Nephron progenitor cell (in vitro differentiated cells): ENCODE results near the gene PRPF18.

Experiments used
- DNase-seq: peaks from one replicate; pipeline ENCODE4 v3.0.0; 2021
- H3K27ac Mint-ChIP-seq: 2 replicates; pipeline ENCODE4 v1.8.0; 2021; ENCODE audit warnings: mild to moderate bottlenecking, moderate library complexity, mixed read lengths
- H3K27me3 Mint-ChIP-seq: 2 replicates; pipeline ENCODE4 v1.8.0; 2021; ENCODE audit warnings: mild to moderate bottlenecking, low read depth, mixed read lengths; ENCODE audit not compliant: poor library complexity
- H3K36me3 Mint-ChIP-seq: 2 replicates; pipeline ENCODE4 v1.8.0; 2021; ENCODE audit warnings: low read depth, mixed read lengths
- H3K4me1 Mint-ChIP-seq: 2 replicates; pipeline ENCODE4 v1.8.0; 2021; ENCODE audit warnings: mixed read lengths
- H3K4me3 Mint-ChIP-seq: 2 replicates; pipeline ENCODE4 v1.8.0; 2021; ENCODE audit warnings: mild to moderate bottlenecking, moderate library complexity, mixed read lengths
- H3K9me3 Mint-ChIP-seq: 2 replicates; pipeline ENCODE4 v1.8.0; 2021; ENCODE audit warnings: mild to moderate bottlenecking, moderate library complexity, mixed read lengths
- TF ChIP-seq, protein P1 (sequence below): fragments of 200-600 bp; sonication (generic); IDR thresholded peaks from 2 replicates; pipeline ENCODE4 v1.5.0; 2021; ENCODE audit warnings: antibody characterized with exemption

The PRPF18 gene

DNA sequence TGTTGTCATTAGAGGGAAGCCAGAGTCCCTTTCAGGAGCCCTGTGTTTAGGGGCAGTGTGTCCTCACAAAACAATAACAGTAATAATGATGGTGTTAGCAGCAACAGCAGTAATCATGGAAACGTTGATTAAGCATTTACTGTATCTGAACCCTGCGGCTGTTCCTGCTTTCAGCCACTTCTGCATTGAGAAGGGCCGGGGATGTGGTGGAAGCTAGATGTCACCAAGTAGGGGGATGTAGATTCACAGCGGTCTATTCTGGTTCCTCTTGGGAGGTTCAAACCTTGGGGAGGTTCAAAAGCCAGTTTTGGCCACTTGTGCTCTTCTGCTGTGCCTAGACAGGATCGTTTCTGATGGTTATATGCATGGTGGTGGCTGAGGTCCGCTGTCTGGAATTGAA, 44.8 kb downstream of the PRPF18 start:
- Mint-ChIP-seq H3K27me3 (peaks cover 3% of the 10 kb centered on the region), H3K36me3 (peaks cover 33% of the 10 kb centered on the region), H3K4me3 (no peak overlapping the region), H3K9me3 (no peaks in the 10 kb centered on the region), H3K27ac (no peak overlapping the region), H3K4me1 (peaks cover 32% of the 10 kb centered on the region)
- DNase-seq = no peak
- TF ChIP-seq, protein P1, sequence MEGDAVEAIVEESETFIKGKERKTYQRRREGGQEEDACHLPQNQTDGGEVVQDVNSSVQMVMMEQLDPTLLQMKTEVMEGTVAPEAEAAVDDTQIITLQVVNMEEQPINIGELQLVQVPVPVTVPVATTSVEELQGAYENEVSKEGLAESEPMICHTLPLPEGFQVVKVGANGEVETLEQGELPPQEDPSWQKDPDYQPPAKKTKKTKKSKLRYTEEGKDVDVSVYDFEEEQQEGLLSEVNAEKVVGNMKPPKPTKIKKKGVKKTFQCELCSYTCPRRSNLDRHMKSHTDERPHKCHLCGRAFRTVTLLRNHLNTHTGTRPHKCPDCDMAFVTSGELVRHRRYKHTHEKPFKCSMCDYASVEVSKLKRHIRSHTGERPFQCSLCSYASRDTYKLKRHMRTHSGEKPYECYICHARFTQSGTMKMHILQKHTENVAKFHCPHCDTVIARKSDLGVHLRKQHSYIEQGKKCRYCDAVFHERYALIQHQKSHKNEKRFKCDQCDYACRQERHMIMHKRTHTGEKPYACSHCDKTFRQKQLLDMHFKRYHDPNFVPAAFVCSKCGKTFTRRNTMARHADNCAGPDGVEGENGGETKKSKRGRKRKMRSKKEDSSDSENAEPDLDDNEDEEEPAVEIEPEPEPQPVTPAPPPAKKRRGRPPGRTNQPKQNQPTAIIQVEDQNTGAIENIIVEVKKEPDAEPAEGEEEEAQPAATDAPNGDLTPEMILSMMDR = no peak

DNA sequence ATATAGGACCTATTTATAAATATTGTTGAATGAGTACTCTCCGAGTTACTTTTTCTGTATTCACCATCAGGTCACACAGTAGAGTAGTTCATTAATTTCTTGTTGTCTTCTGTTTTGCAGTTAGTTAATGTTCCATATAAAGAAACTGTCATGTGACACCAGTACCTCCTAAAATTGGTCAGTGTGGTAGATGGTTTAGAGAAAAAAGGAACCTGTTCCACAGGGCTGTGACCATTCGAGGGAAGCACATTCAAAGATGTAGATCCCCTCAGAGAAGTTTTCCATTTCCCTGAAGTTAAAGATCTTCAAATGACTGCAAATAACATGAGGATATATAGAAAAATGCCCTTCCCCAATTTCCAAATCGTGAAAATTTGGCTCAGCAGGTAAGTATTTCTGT, 45.7 kb downstream of the PRPF18 start:
- TF ChIP-seq, protein P1 = no peak
- no peak for DNase-seq
- H3K9me3 Mint-ChIP-seq = no peaks in the 10 kb centered on the region
- no peak overlapping the region for H3K4me3 Mint-ChIP-seq
- H3K36me3 Mint-ChIP-seq = peaks cover 33% of the 10 kb centered on the region
- peaks cover 32% of the 10 kb centered on the region for H3K4me1 Mint-ChIP-seq
- H3K27me3 Mint-ChIP-seq = peaks cover 3% of the 10 kb centered on the region
- no peak overlapping the region for H3K27ac Mint-ChIP-seq

DNA sequence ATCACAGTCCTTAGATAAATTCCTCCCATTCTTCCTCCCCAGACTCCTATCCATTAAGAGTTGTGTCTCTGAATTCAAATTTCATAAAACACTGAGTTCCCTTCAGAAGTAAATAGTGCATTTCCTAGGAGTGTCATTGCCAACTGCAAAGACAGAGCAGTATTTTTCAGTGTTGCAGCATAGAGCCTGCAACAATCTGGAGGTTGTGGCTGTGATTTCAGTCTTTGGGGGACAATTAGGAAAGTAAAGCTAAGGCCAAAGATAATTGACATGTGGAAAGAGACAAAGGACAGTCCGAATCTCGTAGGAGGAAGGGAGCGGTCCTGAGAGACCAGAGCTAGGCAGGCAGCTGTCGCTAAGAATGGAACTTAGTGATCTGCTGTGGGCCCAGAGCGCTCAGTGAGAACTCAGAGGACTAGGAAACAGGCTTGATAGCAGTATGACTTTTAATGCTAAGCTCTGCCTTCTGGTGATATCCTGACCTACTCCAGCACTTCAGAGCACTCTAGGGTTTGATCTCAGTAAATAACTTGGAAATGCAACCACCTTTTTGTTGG, 46.2 kb downstream of the PRPF18 start:
- no peak for DNase-seq
- Mint-ChIP-seq H3K4me3 (no peak overlapping the region), H3K27ac (peak overlapping the region; percentile 0), H3K36me3 (peaks cover 38% of the 10 kb centered on the region), H3K4me1 (peaks cover 32% of the 10 kb centered on the region), H3K27me3 (peaks cover 3% of the 10 kb centered on the region), H3K9me3 (no peaks in the 10 kb centered on the region)
- TF ChIP-seq, protein P1 = no peak

DNA sequence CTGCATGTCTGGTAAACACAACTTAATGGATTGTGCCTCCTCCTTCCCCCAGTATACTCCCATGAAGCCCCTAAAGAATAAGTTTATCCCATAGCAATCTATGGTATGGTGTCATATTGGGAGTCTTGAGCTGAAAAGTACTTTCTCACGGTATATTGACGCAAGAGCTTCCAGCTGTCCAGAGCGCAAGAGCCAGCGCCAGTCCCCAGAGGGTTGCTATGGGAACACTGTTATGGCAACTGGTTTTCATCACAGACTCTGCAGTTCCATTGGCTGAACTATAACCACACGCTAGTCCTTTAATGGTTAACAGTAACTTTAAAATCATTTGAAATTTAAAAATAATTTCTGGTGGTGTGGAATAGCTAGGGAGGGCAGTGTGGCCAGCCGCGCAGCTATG, 46.9 kb downstream of the PRPF18 start:
- TF ChIP-seq, protein P1 = no peak
- Mint-ChIP-seq H3K9me3 (no peaks in the 10 kb centered on the region), H3K4me3 (no peak overlapping the region), H3K4me1 (peaks cover 29% of the 10 kb centered on the region), H3K27ac (peak overlapping the region; percentile 70), H3K36me3 (peaks cover 46% of the 10 kb centered on the region), H3K27me3 (peaks cover 3% of the 10 kb centered on the region)
- no peak for DNase-seq

DNA sequence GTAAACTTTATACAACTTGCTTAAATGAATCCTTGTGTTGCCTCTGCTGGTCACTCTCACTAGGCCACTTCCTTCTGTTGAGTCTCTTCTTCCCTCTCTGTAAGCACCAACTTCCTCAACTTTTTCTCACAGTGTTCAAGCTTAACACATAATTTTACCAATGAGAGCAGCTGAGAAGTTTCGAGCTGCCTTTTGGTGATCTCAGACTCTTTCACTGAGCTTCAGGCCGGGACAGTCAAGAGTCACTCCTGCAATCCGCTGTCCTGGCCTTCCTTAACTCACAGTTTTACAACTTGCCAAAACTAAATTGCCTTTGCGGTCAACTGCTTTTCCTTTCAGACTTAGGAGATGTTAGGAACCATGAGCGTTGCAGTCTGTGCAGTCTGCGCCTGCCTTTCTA, 47.4 kb downstream of the PRPF18 start:
- peak overlapping the region; percentile 39 for H3K4me3 Mint-ChIP-seq
- H3K27ac Mint-ChIP-seq = peak overlapping the region; percentile 98
- H3K4me1 Mint-ChIP-seq = peaks cover 24% of the 10 kb centered on the region
- TF ChIP-seq, protein P1 = no peak
- peaks cover 50% of the 10 kb centered on the region for H3K36me3 Mint-ChIP-seq
- H3K9me3 Mint-ChIP-seq = no peaks in the 10 kb centered on the region
- H3K27me3 Mint-ChIP-seq = peaks cover 3% of the 10 kb centered on the region
- DNase-seq = no peak

DNA sequence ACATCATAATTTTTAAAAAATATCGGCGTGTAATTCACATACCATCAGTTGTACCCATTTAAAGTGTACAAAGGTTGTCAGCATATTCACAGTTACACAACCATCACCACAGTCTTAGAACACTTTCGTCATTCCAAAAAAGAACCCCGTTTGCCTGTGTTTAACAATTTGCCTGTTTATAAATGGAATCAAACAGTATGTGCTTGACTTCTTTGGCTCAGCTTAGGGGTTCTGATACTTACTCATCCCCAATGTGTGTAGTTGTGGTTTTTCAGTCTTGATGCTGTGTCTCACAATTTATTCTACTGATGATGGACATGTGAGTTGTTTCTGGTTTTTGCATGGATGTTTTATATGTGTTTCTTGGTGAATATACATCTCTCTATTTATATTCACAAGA, 50.0 kb downstream of the PRPF18 start:
- TF ChIP-seq, protein P1 = no peak
- H3K36me3 Mint-ChIP-seq = peaks cover 58% of the 10 kb centered on the region
- peaks cover 8% of the 10 kb centered on the region for H3K9me3 Mint-ChIP-seq
- H3K27me3 Mint-ChIP-seq = peaks cover 3% of the 10 kb centered on the region
- H3K27ac Mint-ChIP-seq = no peak overlapping the region
- no peak overlapping the region for H3K4me3 Mint-ChIP-seq
- no peak for DNase-seq
- H3K4me1 Mint-ChIP-seq = peaks cover 24% of the 10 kb centered on the region
